Measurements from ENCODE around the gene CPNE4.
"Not testable (repeated sequence)": the region's sequence is repeated elsewhere in the genome, so short reads cannot be mapped to it uniquely, and the experiment has no call there.

Gene CPNE4

DNA sequence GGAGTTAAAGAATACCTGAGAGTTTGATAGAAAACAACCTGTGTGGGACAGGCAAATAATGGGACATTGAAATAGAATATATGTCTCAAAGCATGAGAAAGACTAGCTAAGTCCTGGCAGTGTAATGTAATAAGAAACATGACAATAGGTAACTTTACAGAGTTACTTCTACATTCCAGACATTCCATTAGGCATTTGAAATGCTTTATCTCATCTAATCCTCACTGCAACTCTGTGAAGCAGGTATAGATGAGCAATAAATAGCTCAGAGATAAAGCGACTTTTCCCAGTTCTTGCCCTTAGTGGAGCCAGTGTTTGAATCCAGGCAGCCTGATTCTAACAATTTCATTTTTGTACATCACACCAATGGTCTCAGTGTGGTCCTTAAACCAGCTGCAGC lies 76.8 kb downstream of the CPNE4 start:
- DNase-seq, result no peak

DNA sequence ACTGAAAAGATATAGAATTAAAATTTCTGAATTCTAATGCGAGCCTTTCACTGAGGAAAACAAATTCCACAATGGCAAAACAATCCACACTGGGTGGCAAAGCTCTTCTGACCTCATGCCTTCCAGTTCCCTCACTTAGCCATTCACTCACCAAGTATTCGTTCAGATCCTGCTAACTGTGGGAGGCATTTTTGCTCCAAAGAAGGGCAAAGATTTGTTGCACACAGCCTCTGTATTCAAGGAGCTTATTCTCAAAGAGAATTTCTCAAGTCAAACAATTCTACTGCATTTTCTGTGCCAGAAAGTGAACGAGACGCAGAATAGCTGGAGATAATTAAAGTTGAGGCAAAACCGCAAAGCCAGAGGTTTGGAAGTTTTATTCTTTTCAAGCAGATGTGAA lies 77.3 kb downstream of the CPNE4 start:
- DNase-seq, result no peak

DNA sequence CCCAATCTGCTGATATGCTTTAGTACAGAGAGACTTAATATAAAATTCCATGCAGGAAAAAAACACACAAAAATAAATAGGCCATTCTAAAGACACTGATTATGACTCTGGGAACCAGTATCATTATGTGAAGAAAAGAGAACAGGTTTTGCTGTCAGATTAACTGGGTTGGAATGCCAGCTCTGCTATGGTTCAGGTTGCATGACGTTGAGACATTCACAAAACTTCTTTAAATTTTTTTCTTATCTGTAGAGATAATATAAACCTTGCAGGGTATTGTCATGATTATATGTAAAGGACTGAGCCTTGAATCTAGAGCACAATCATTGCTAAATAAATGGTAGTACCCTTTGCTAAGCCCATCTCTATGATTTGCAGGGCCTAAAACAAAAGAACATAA lies 86.0 kb downstream of the CPNE4 start:
- no peak for DNase-seq

DNA sequence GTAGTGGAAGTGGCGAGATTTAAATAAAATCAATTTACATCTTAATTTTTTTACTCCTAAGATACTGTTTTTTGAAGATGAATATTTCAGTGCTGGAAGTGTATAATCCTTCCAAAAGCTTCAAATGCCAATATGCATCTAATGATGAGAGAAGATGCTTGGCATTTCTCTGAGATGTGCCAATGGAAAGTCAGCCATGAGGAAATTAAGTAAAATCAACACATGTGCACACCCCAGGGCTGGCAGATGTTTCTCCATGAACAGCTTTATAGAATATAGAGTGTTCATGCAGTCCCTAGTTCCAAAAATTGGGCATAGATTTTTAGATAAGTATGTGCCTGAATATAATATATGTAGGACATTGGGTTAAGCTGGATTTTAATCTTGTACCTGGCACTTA lies 90.1 kb downstream of the CPNE4 start:
- DNase-seq, result no peak

DNA sequence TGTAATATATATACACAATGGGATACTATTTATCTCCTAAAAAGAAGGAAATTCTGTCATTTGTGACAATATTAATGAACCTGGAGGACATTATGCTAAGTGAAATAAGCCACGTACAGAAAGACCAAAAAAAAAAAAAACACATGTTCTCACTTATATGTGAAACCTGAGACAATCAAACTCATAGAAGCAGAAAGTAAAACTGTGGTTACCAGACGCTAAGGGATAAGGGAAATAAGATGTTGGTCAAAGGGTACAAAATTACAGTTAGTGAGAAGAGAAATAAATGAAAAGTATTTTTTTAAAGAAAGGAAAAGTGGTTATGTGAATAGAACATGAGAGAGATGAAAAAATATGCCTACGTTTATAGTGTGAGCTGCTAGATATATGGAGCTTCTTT lies 101.1 kb downstream of the CPNE4 start:
- no peak for DNase-seq

DNA sequence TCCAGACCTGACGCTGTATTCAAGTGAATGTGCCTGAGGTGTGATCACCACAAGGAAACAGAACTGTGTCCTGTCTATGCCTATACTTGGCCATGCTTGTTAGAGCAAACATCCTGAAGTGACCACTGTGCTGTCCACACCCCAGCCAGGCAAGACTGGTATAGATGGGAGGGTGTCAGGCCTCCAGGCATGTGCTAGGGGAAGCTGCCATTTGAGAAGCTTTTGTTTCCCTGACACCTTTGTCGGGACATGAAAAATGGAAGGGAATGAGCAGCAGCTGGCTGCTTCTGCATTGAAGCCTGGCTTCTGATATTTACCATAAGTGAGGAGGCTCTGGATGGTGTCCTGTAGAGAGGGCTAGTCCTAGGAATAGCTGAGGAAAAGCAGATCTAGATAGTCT lies 106.2 kb downstream of the CPNE4 start:
- DNase-seq, result no peak

DNA sequence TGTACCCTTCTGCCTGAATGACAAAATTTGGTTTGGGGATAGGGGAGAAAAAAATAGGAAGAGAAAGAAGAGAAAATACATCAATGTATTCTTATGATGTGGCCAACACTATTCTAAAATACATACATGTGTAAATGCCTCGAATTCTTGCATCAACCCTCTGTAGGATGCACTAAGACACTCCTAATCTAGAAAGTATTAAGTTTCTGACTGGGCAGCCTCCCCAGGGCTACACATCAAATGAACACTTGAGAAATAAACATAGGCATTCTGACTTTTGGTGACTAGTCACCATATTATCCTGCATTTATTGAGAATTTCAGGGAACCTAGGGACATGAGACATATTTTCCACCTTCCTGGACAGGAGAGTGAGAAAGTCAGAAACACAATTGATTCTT lies 109.2 kb downstream of the CPNE4 start:
- DNase-seq, result no peak

DNA sequence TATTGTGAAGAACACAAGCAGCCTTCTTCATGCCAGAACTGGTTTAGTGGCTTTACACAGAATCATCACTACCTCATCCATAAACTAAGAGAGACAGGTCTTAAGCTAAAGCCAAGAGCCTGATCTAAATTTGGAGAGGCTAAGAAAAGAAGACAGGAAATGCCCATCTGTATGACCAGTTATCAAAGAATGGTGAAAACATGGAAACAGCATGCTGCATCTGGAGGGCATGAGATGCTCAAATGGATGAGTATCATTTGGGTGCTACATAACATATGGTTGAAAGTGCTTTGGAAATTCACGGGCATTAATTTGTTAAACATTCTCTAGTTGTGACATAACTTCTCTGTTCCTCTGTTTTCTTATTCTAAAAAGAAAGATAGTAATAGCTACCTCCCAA lies 112.5 kb downstream of the CPNE4 start:
- no peak for DNase-seq

DNA sequence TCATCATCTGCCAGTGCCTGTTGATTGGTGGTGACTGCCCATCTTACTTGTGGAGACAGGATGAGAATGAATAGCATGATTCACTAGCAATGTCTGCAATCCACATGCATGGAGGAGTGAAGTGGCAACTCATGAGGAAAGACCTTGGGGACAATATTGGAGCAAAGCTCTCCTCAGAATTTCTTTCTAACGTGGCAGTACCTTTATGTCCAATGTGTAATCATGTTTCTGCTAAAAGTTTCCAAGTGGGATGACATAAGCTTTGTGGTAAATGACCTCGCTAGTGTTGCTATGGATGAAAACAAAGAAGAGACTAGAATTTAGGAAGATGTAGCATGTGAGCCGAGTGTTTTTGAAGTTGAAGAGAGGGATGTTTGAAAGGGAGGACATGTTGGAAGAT lies 117.8 kb downstream of the CPNE4 start:
- no peak for DNase-seq

DNA sequence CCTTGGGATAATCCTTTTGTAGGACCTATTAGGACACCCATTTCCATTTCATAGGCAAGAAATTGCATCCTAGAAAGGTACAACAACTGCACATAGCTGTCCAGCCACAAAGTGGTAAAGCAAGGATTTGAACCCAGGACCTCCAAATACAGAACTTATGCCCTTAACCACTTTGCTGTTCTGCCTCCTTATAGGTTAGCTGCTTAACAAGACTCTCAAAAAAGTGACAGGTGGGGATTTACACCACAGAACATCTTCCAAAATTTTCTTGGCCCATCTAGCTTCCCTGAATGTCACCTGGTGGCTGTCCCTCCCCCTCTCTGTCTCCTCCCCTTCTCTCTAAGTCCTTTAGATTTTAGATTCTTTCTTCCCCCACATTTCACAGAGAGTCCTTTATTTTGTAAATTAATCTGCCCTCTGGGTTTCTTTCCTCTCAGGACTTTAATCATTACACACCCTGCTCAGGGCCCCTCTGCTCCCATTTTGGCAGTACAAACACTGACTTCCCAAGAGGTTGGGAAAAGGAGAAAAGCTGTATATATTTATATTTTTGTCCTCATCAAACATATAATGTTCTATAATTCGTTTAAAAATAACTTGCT lies 120.6 kb downstream of the CPNE4 start:
- no peak for DNase-seq

DNA sequence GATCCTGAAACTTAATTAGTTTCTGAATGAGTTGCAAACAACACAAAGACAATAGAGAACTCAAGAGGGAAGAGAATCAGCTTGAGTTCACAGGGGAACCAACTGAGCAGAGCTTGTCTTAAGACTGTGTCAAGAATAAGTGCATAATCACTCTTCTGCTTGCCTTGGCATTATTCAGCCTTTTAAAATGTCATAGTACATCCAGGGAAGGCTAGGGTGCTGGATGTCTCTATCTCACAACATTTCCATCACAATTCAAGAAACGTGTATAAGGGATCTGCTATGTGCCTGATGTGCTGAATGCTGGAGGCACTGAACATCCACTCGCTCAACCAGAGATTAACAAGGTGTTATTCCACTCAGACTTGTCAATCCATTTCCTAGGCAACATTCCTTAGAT lies 122.6 kb downstream of the CPNE4 start:
- DNase-seq, result no peak

DNA sequence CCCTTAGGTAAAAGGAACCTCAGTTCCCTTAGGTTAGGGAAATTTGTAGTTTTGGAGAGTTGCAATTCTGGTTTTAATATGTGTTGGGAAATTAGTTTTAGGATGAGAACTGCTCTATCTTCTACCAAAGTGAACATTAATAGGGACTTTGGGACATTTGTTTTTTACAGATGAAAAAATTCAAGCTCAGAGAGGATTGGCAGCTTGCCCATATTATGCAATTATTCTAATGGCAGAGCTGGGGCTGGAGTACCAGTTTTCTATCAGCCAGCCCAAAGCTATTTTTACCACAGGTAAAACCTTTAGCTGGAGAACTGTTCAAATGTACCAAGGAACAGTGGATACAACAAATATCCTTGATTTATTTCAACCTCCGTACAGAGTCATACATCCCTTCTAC lies 127.0 kb downstream of the CPNE4 start:
- no peak for DNase-seq

DNA sequence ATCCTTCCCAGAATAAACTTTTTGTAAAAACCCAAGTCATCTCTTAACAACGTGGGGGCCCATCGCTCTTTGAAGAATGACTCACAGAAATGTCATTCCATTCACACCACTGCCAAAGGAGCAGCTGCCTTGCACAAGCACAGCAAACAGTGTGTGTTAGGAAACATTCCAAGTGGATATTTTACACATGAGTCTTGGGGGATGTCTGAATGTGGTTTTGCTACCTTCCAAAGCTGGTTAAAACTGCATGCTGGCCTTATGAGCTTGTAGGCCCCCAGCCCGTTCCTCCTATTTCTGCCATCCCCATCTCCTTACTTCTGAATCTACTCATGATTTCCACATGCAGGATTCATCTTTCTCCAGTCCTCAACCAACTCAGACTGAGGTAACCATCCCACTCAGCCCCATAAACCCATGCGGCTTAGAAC lies 130.8 kb downstream of the CPNE4 start:
- no peak for DNase-seq

DNA sequence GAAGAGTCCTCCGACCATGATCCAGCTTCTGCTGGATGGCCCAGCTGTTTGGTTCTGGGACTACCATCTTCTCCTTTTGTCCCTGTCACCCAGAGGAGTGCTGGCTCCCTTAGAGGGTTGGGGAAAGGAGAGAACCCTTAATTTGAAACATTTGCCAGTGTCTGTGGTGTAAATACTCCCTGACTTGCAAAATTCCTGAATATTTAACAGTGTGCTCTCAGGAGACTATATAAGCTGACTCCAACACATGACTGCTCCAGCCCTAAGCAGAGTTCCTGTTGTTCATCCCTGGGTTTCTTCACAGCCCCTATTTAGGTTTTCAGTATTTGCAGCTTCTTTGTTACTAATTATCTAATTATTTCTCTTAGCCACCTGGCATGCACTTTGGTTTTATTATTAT lies 133.1 kb downstream of the CPNE4 start:
- DNase-seq, result no peak

DNA sequence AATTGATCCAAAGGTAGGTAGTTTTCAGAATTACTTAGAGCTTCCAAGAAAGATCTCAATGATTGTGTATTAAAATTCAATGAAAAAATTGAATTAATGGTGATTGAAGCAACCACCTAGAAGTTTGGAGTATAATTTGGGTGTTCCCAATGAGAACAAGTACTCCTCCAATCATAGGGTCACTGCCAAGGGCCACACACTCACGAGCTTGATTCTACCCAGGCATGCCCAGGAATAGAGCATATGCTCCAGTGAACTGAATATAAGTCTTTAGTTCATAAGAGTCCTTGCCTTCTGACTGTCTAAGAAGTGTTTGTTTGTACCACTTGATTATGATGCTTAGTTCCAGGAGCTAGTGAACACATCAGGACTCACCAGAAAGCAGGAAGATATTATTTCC lies 133.9 kb downstream of the CPNE4 start:
- DNase-seq, result no peak

DNA sequence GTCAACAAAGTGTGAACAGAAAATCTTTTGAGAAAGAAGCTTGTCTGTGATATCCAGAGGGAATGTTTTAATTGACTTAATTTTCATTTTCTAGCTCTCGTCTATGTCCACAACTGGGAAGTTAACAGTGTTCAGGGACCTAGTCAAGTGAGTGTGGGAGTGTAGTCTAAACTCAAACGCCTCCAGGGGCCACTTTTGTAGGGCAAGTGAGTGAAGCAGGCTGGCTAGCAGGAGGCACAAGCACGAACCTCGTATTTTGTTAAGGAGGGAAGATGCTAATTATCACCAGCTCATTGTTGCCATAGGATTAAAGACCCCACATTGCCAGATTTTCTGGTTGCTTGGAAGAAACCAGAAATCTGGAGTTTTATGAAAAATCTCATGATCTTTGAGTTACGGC lies 135.8 kb downstream of the CPNE4 start:
- DNase-seq, result no peak

DNA sequence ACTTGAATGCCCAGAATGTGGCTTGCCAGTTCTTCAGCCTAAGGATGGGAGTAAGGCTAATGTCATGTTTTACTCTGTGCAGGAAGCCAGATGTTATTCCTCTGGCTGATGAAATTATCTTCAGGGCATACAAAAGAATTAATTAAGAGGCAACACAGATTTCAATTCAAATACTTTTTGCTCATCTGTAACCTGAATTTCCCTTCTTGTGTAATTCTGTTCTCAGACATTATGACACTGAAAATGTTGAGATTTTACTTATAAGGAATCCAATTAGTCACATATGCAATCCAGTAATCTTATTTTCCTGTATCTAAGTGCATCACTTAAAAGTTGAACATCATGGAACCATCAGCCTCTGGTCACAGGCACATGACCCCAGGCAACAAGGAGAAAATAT lies 136.5 kb downstream of the CPNE4 start:
- no peak for DNase-seq

DNA sequence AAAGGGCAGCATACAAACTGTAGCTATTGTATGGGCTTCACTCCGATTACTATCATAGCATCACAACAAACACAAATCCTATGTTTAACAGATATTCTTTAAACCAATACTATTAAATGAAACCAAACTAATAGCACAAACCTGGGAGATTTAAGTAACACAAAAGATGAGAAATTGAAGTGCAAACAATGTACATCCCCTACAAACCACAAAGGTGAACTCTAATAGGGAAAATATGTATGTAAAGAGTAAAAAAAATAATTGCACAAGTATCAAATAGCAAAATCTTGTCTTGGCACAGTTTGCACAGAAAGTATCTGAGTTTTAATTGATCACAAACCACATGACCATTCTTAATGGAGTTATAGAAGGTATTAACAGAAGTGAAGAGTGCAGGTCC lies 138.5 kb downstream of the CPNE4 start:
- DNase-seq, result no peak

DNA sequence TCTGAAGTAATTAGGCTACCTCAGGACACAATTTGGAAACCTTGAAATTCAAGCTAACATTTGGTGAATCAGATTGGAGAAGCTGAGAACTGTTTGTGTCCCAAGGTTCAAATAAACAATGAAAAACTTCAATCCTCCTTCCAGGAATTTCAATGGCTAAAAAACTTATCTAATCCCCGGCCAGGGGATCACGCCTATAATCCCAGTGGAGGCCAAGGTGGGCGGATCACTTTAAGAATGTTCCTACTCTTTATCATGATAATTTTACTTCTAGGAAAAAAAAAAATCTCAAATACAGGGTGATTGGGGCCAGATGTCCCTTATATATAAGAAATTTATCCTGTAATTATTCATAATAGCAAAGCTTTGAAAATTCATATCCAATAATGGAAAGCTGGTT lies 139.0 kb downstream of the CPNE4 start:
- no peak for DNase-seq

DNA sequence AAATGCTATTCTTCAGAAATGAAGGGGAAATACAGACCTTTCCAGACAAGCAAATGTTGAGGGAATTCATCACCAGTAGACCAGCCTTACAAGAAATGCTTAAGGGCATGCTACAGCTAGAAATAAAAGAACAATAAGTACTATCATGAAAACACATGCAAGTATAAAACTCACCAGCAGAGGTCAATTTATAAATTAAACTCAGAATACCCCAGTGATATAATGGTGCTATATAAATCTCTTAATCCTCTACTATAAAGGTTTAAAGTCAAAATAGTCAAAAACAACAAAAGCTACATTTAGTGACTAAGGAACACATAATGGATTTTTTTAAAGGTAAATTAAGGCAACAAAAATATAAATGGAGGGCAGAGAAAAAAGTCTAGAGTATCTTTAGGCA lies 142.5 kb downstream of the CPNE4 start:
- no peak for DNase-seq

DNA sequence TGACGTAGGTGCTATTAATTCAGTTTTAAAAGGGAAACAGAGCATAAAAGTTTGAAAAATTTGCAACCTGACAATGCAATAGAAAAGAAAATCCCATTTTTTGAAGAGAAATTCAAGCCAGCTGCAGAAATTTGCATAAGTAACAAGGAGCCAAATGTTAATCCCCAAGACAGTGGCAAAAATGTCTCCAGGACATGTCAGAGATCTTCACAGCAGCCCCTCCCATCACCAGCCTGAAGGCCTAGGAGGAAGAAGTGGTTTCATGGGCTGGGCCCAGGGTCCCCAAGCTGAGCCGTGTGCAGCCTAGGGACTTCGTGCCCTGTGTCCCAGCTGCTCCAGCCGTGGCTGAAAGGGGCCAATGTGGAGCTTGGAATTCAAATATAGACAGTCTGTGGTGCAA lies 148.9 kb downstream of the CPNE4 start:
- not testable (repeated sequence) for DNase-seq

DNA sequence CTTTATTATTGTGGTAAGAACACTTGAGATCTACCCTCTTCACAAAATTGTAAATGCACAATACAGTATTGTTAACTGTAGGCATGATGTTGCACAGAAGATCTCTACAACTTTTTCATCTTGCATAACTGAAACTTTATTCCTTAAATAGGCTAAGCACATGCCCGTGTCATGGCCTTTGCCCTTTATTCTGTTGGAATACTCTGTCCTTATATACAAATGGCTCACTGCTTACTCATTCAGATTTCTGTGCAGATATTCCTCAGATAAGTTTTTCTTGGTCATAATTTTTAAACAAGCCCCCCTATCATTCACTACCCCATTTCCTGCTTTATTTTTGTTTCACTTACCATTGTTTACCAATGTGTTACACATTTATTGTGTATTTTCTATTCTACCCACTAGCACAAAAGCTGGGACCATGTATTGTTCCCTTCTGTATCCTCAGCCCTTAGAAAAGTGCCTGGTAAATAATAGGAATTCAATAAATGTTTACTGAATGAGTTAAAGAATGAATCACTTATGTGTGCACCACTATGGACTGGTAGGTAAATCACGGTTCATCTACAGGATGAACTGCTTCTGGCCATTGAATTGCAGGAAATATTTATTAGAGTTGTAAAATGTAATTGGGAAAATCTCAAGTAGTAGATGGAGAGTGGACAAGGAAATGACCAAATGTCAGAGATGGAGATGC lies 151.0 kb downstream of the CPNE4 start:
- DNase-seq, result no peak

DNA sequence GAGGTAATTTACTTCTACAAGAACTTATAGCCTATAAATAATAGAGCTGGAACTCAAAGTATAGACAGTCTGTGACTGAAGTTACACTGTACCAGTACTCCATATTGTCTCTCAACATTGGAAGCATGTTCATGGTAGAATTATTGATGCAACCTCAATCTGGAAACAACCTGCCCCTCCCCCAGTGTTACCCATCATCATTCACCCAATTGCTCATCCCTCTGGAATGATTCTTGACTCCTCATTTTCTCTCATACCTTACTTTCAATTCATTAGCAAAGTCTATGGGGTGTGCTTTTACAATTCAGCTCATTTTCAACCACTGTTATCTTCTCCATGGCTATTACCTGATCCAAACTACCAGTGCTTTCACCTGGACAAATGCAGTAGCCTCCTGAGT lies 151.7 kb downstream of the CPNE4 start:
- DNase-seq, result no peak

DNA sequence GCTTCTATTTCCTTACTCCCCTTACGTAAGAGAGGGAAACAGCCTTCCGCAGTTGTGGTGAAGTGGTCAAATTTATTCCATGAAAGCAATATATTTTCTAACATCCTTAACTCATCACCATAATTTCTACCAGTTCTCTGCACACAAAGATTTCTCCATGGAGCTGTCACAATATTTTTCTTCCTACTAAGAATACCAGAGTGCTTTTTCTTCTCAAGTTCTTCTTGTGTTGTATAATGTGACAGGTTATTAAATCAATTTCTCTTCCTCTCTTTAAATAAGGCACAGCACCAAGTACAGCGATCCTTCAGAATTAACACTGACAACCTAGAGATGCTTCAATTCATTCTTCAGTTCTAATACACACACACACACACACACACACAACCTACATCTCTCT lies 153.0 kb downstream of the CPNE4 start:
- no peak for DNase-seq

DNA sequence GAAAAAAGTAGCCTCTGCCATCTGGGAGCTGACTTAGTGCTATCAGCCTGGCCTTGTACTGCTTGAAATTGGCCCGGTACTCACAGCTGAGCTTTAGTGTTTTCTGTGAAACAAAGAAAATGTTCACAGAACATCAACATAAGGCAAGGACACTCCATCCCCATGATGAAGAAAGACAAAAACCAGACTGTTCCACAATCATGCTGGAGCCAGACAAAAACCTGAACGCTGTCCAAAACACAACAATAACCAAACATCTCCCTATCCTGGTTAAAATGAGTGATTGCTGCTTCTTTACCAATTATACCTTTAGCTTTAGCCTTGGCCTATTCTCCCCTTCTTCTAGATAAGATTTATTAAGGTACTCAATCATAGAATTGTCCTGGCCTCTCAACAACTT lies 153.9 kb downstream of the CPNE4 start:
- no peak for DNase-seq

Data from stimulated activated CD8-positive, alpha-beta memory T cell treated with anti-CD3 and anti-CD28 coated beads, Interleukin-4, amount 100 ng/mL, for 48 hours (primary cell).